ENCODE measurements around the gene TTC13. TPM values are rescaled to one million over a fixed set of nuclear protein-coding genes. Genes with fewer than 3 reads are reported as not detected.

The TTC13 gene
- total RNA-seq, 1 experiment from 2014 or later = 30.1 TPM

- no peak for DNase-seq (ENCODE audit: low spot score)
- no peak for TF ChIP-seq CTCF (conservative IDR thresholded peaks at IDR 0.05; ENCODE audit: low read depth, low read length)
- TF ChIP-seq EZH2 (IDR thresholded peaks at IDR 0.05; ENCODE audit: borderline replicate concordance, low read depth, low read length, poor library complexity, severe bottlenecking) = no peak
- H3K36me3 ChIP-seq (ENCODE audit: insufficient read depth, low read length, poor library complexity, severe bottlenecking) = peaks cover 4% of the 10 kb centered on the region
- peaks cover 9% of the 10 kb centered on the region for H3K4me1 ChIP-seq (ENCODE audit: insufficient read depth, low read length, poor library complexity, severe bottlenecking)
- CTCF ChIA-PET = interaction anchor here (0.7 kb wide), 1 partner anchor 41 kb away, joined by 7 read pairs; no protein-coding TSS in a partner anchor
- no peaks in the 10 kb centered on the region for H3K9me3 ChIP-seq (ENCODE audit: low read depth, low read length, poor library complexity, severe bottlenecking)
- no peak overlapping the region for H3K4me3 ChIP-seq (ENCODE audit: low read depth, low read length, poor library complexity, severe bottlenecking)
- POLR2A ChIA-PET (ENCODE audit: low non-redundant PET) = no interaction called here
- no peaks in the 10 kb centered on the region for H3K27me3 ChIP-seq (replicated peaks; ENCODE audit: insufficient read depth, low read depth, low read length, poor library complexity)
- intact Hi-C loops (cut with micrococcal nuclease; ENCODE audit: unreplicated experiment) = no loop called here
- BruUV-seq (replicated peaks) = no TSS peak
- H3K27ac ChIP-seq (ENCODE audit: low read depth, low read length, poor library complexity, severe bottlenecking) = no peak overlapping the region
These were observed 5.2 kb upstream of the TTC13 start for GRCh38 chr1:230983811-230984210.

- H3K9me3 ChIP-seq (ENCODE audit: low read depth, low read length, poor library complexity, severe bottlenecking) = no peaks in the 10 kb centered on the region
- no peak overlapping the region for H3K27ac ChIP-seq (ENCODE audit: low read depth, low read length, poor library complexity, severe bottlenecking)
- H3K27me3 ChIP-seq (replicated peaks; ENCODE audit: insufficient read depth, low read depth, low read length, poor library complexity) = no peaks in the 10 kb centered on the region
- H3K36me3 ChIP-seq (ENCODE audit: insufficient read depth, low read length, poor library complexity, severe bottlenecking) = no peaks in the 10 kb centered on the region
- H3K4me1 ChIP-seq (ENCODE audit: insufficient read depth, low read length, poor library complexity, severe bottlenecking) = peaks cover 9% of the 10 kb centered on the region
- no peak overlapping the region for H3K4me3 ChIP-seq (ENCODE audit: low read depth, low read length, poor library complexity, severe bottlenecking)
- intact Hi-C loops (cut with micrococcal nuclease; ENCODE audit: unreplicated experiment) = no loop called here
- CTCF ChIA-PET = no interaction called here
- TF ChIP-seq EZH2 (IDR thresholded peaks at IDR 0.05; ENCODE audit: borderline replicate concordance, low read depth, low read length, poor library complexity, severe bottlenecking) (no peak), CTCF (conservative IDR thresholded peaks at IDR 0.05; ENCODE audit: low read depth, low read length) (no peak)
- DNase-seq (ENCODE audit: low spot score) = no peak
- POLR2A ChIA-PET (ENCODE audit: low non-redundant PET) = no interaction called here
- BruUV-seq (replicated peaks) = no TSS peak
These were observed 4.0 kb upstream of the TTC13 start for GRCh38 chr1:230982696-230983095.

- TF ChIP-seq CTCF (conservative IDR thresholded peaks at IDR 0.05; ENCODE audit: low read depth, low read length) (no peak), EZH2 (IDR thresholded peaks at IDR 0.05; ENCODE audit: borderline replicate concordance, low read depth, low read length, poor library complexity, severe bottlenecking) (no peak)
- CTCF ChIA-PET = no interaction called here
- no peak overlapping the region for H3K27ac ChIP-seq (ENCODE audit: low read depth, low read length, poor library complexity, severe bottlenecking)
- H3K4me1 ChIP-seq (ENCODE audit: insufficient read depth, low read length, poor library complexity, severe bottlenecking) = peaks cover 15% of the 10 kb centered on the region
- H3K27me3 ChIP-seq (replicated peaks; ENCODE audit: insufficient read depth, low read depth, low read length, poor library complexity) = no peaks in the 10 kb centered on the region
- intact Hi-C loops (cut with micrococcal nuclease; ENCODE audit: unreplicated experiment) = no loop called here
- H3K9me3 ChIP-seq (ENCODE audit: low read depth, low read length, poor library complexity, severe bottlenecking) = no peaks in the 10 kb centered on the region
- DNase-seq (ENCODE audit: low spot score) = no peak
- BruUV-seq (replicated peaks) = no TSS peak
- H3K36me3 ChIP-seq (ENCODE audit: insufficient read depth, low read length, poor library complexity, severe bottlenecking) = peaks cover 11% of the 10 kb centered on the region
- POLR2A ChIA-PET (ENCODE audit: low non-redundant PET) = no interaction called here
- H3K4me3 ChIP-seq (ENCODE audit: low read depth, low read length, poor library complexity, severe bottlenecking) = peak overlapping the region; percentile 65
These were observed 1.3 kb upstream of the TTC13 start for GRCh38 chr1:230979952-230980351.
